WTC11 (cell line): ENCODE data around the gene WDR38. TPM values are rescaled to one million over a fixed set of nuclear protein-coding genes. Genes with fewer than 3 reads are reported as not detected.

ENCODE experiments used
- ARID4B ChIP-seq: sonication (generic); formaldehyde crosslinking; IDR thresholded peaks from 2 replicates; pipeline ENCODE4 v1.8.0; 2023; ENCODE audit warnings: missing genetic modification reagents, mild to moderate bottlenecking, borderline replicate concordance
- CDX4 ChIP-seq: fragments of 250-450 bp; sonication (Bioruptor Pico); IDR thresholded peaks from 2 replicates; pipeline ENCODE4 v1.9.0; 2021; ENCODE audit warnings: moderate library complexity, mild to moderate bottlenecking, inconsistent platforms, borderline replicate concordance
- CREM ChIP-seq: sonication (generic); formaldehyde crosslinking; IDR thresholded peaks from 2 replicates; pipeline ENCODE4 v1.8.1; 2022; ENCODE audit warnings: mild to moderate bottlenecking, missing genetic modification reagents, moderate library complexity
- JAZF1 ChIP-seq: fragments of 250-450 bp; sonication (Bioruptor Pico); IDR thresholded peaks from 2 replicates; pipeline ENCODE4 v1.9.0; 2021; ENCODE audit warnings: moderate library complexity, mild to moderate bottlenecking, inconsistent platforms
- MYBL2 ChIP-seq: sonication (generic); formaldehyde crosslinking; IDR thresholded peaks from 2 replicates; pipeline ENCODE4 v1.8.1; 2023; ENCODE audit warnings: mild to moderate bottlenecking, moderate library complexity, missing genetic modification reagents
- PRDM15 ChIP-seq: sonication (generic); formaldehyde crosslinking; IDR thresholded peaks from 2 replicates; pipeline ENCODE4 v1.8.0; 2022; ENCODE audit warnings: missing genetic modification reagents
- PREB ChIP-seq: sonication (generic); formaldehyde crosslinking; IDR thresholded peaks from 2 replicates; pipeline ENCODE4 v1.8.1; 2022; ENCODE audit warnings: mild to moderate bottlenecking, missing genetic modification reagents, moderate library complexity, borderline replicate concordance
- TEAD1 ChIP-seq: sonication (generic); formaldehyde crosslinking; IDR thresholded peaks from 2 replicates; pipeline ENCODE4 v1.8.0; 2022; ENCODE audit warnings: mild to moderate bottlenecking, missing genetic modification reagents
- ZBTB21 ChIP-seq: sonication (generic); formaldehyde crosslinking; IDR thresholded peaks from 2 replicates; pipeline ENCODE4 v1.8.1; 2023; ENCODE audit warnings: mild to moderate bottlenecking, missing genetic modification reagents, borderline replicate concordance
- ZNF121 ChIP-seq: sonication (generic); formaldehyde crosslinking; IDR thresholded peaks from 2 replicates; pipeline ENCODE4 v1.8.0; 2023; ENCODE audit warnings: missing genetic modification reagents
- ZNF232 ChIP-seq: sonication (generic); formaldehyde crosslinking; IDR thresholded peaks from 2 replicates; pipeline ENCODE4 v1.8.0; 2022; ENCODE audit warnings: mild to moderate bottlenecking, missing genetic modification reagents
- ZNF317 ChIP-seq: sonication (generic); formaldehyde crosslinking; IDR thresholded peaks from 2 replicates; pipeline ENCODE4 v1.8.1; 2023; ENCODE audit warnings: low read depth, mild to moderate bottlenecking, moderate library complexity, missing genetic modification reagents, borderline replicate concordance
- ZNF416 ChIP-seq: fragments of 250-450 bp; sonication (Bioruptor Pico); IDR thresholded peaks from 2 replicates; pipeline ENCODE4 v1.9.0; 2021; ENCODE audit warnings: mild to moderate bottlenecking, inconsistent platforms
- ZNF423 ChIP-seq: fragments of 250-450 bp; sonication (Bioruptor Pico); IDR thresholded peaks from 2 replicates; pipeline ENCODE4 v2.1.2; 2022; ENCODE audit warnings: mild to moderate bottlenecking, moderate library complexity
- ZNF532 ChIP-seq: fragments of 250-450 bp; sonication (Bioruptor Pico); IDR thresholded peaks from 2 replicates; pipeline ENCODE4 v1.9.0; 2021; ENCODE audit warnings: mild to moderate bottlenecking, borderline replicate concordance
- total RNA-seq: library from RNA; stranded (reverse); gene quantifications from 3 replicates; pipeline ENCODE4 v1.2.3, GENCODE V29; 2021
- TF ChIP-seq, protein P1 (sequence below): sonication (generic); formaldehyde crosslinking; IDR thresholded peaks from 2 replicates; pipeline ENCODE4 v1.8.1; 2022; ENCODE audit warnings: low read depth, missing genetic modification reagents, borderline replicate concordance
- TF ChIP-seq, protein P2 (sequence below): sonication (generic); formaldehyde crosslinking; IDR thresholded peaks from 2 replicates; pipeline ENCODE4 v1.8.0; 2023; ENCODE audit warnings: missing genetic modification reagents
- TF ChIP-seq, protein P3 (sequence below): sonication (generic); formaldehyde crosslinking; IDR thresholded peaks from 2 replicates; pipeline ENCODE4 v1.8.1; 2023; ENCODE audit warnings: mild to moderate bottlenecking, missing genetic modification reagents

The WDR38 gene
- total RNA-seq, 1 experiment from 2014 or later: not detected

- TF ChIP-seq ZNF416 (CRISPR knock-in tag) (peak; percentile 78; the same call in 1 of the 2 replicates), ZNF532 (CRISPR knock-in tag) (no peak), CDX4 (CRISPR knock-in tag) (no peak), PRDM15 (no peak; the same call in 1 of the 2 replicates), PREB (CRISPR knock-in tag) (no peak), ZNF232 (CRISPR knock-in tag) (peak; percentile 81; the same call in 1 of the 2 replicates), ZNF317 (CRISPR knock-in tag) (peak; percentile 23; the same call in 1 of the 2 replicates), ZNF423 (CRISPR knock-in tag) (no peak), ZBTB21 (peak; percentile 85; the same call in 1 of the 2 replicates), JAZF1 (CRISPR knock-in tag) (no peak), TEAD1 (CRISPR knock-in tag) (peak; percentile 66; the same call in 1 of the 2 replicates), CREM (CRISPR knock-in tag) (peak; percentile 84; the same call in 1 of the 2 replicates), MYBL2 (peak; percentile 90), ARID4B (CRISPR knock-in tag) (peak; percentile 66; the same call in 1 of the 2 replicates), ZNF121 (no peak)
- TF ChIP-seq, protein P1, sequence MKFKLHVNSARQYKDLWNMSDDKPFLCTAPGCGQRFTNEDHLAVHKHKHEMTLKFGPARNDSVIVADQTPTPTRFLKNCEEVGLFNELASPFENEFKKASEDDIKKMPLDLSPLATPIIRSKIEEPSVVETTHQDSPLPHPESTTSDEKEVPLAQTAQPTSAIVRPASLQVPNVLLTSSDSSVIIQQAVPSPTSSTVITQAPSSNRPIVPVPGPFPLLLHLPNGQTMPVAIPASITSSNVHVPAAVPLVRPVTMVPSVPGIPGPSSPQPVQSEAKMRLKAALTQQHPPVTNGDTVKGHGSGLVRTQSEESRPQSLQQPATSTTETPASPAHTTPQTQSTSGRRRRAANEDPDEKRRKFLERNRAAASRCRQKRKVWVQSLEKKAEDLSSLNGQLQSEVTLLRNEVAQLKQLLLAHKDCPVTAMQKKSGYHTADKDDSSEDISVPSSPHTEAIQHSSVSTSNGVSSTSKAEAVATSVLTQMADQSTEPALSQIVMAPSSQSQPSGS (CRISPR knock-in tag): no peak
- TF ChIP-seq, protein P2, sequence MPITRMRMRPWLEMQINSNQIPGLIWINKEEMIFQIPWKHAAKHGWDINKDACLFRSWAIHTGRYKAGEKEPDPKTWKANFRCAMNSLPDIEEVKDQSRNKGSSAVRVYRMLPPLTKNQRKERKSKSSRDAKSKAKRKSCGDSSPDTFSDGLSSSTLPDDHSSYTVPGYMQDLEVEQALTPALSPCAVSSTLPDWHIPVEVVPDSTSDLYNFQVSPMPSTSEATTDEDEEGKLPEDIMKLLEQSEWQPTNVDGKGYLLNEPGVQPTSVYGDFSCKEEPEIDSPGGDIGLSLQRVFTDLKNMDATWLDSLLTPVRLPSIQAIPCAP (CRISPR knock-in tag): no peak
- TF ChIP-seq, protein P3, sequence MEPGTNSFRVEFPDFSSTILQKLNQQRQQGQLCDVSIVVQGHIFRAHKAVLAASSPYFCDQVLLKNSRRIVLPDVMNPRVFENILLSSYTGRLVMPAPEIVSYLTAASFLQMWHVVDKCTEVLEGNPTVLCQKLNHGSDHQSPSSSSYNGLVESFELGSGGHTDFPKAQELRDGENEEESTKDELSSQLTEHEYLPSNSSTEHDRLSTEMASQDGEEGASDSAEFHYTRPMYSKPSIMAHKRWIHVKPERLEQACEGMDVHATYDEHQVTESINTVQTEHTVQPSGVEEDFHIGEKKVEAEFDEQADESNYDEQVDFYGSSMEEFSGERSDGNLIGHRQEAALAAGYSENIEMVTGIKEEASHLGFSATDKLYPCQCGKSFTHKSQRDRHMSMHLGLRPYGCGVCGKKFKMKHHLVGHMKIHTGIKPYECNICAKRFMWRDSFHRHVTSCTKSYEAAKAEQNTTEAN (CRISPR knock-in tag): 0 out of 2 replicates have a peak, but pooled peaks have one; percentile 8
These were observed 8.3 kb downstream of the WDR38 start, which contains the start of the genes ARPC5L and RPL35 (continued) for GRCh38 chr9:124861342-124862229.
